Endothelial cell of umbilical vein (primary cell): Measurements from ENCODE around the gene ARHGAP30. TPM values are rescaled to one million over a fixed set of nuclear protein-coding genes. Genes with fewer than 3 reads are reported as not detected.

Experiments used
- BruUV-seq: library from RNA; stranded (reverse); fragments of 400-500 nt; replicated peaks from 2 replicates; lab custom pipeline; 2021; lab: Mats Ljungman, UMichigan
- CTCF ChIA-PET: fragments of 300-600, 350-600 bp; sonication (Branson Sonifier 250); formaldehyde crosslinking; loops from one replicate; lab custom pipeline; 2021; ENCODE audit warnings: antibody characterized with exemption, inconsistent platforms; lab: Charles Lee
- POLR2A ChIA-PET: fragments of 300-600, 350-600 bp; sonication (Branson Sonifier 250); formaldehyde crosslinking; loops from one replicate; lab custom pipeline; 2021; ENCODE audit warnings: antibody characterized with exemption, inconsistent platforms; lab: Charles Lee
- DNase-seq: peaks from one replicate; pipeline ENCODE4 v3.0.0-alpha.2; 2011; ENCODE audit warnings: low read depth, low spot score
- FAIRE-seq: peaks from 2 replicates; lab custom pipeline; 2011; peaks lifted over from hg19 to GRCh38; lab: Jason Lieb, UNC
- H2AFZ ChIP-seq: 2 replicates; pipeline ENCODE4 v1.6.0; 2012; ENCODE audit warnings: low read depth, low read length, control low read depth, inconsistent platforms
- H3K27ac ChIP-seq: 2 replicates; pipeline ENCODE4 v1.5.1; 2011; ENCODE audit warnings: low read depth, mild to moderate bottlenecking, control low read depth, low read length, moderate library complexity; ENCODE audit not compliant: insufficient read depth
- H3K27me3 ChIP-seq, 2 experiments: 2 replicates each; pipeline versions ENCODE4 v1.6.0 to v1.6.1; 2011; ENCODE audit warnings: low read length in 2 of 2, mixed read lengths in 1 of 2; ENCODE audit not compliant: control insufficient read depth in 2 of 2, insufficient read depth in 2 of 2
- H3K36me3 ChIP-seq, 2 experiments: 2 replicates in 1 of 2; 3 replicates in 1 of 2; pipeline ENCODE4 v1.5.1; 2011; ENCODE audit warnings: low read length in 2 of 2, mild to moderate bottlenecking in 1 of 2, moderate library complexity in 1 of 2; ENCODE audit not compliant: control insufficient read depth in 2 of 2, insufficient read depth in 2 of 2; ENCODE audit errors: extremely low read depth in 1 of 2
- H3K4me1 ChIP-seq: 3 replicates; pipeline ENCODE4 v1.5.1; 2011; ENCODE audit warnings: mild to moderate bottlenecking, low read length; ENCODE audit not compliant: control insufficient read depth, insufficient read depth; ENCODE audit errors: extremely low read depth
- H3K4me2 ChIP-seq: 2 replicates; pipeline ENCODE4 v1.6.1; 2011; ENCODE audit warnings: low read length, control low read depth, mixed read lengths; ENCODE audit not compliant: insufficient read depth
- H3K4me3 ChIP-seq, 3 experiments: fragments of 200-600 bp in 1 of 3; sonication (generic), shearing (Covaris generic) in 1 of 3; replicated peaks in 1 of 3; 2 replicates each; pipeline ENCODE4 v1.5.1; 2011 to 2016; ENCODE audit warnings: control low read depth in 3 of 3, low read length in 3 of 3, mild to moderate bottlenecking in 2 of 3, inconsistent platforms in 1 of 3, low read depth in 1 of 3, moderate library complexity in 1 of 3; ENCODE audit not compliant: insufficient read depth in 1 of 3
- H3K79me2 ChIP-seq: 2 replicates; pipeline ENCODE4 v1.6.0; 2012; ENCODE audit warnings: low read length, inconsistent platforms; ENCODE audit not compliant: control insufficient read depth, insufficient read depth
- H3K9ac ChIP-seq: replicated peaks from 2 replicates; pipeline ENCODE3; 2011; ENCODE audit warnings: low read length, control low read depth; ENCODE audit not compliant: insufficient read depth; ENCODE audit errors: extremely low read depth
- H3K9me1 ChIP-seq: replicated peaks from 3 replicates; pipeline ENCODE4 v1.6.0; 2011; ENCODE audit warnings: mild to moderate bottlenecking, low read length; ENCODE audit not compliant: control insufficient read depth, insufficient read depth; ENCODE audit errors: extremely low read depth
- H3K9me3 ChIP-seq: replicated peaks from 2 replicates; pipeline ENCODE4 v1.5.1; 2012; ENCODE audit warnings: low read length, inconsistent platforms; ENCODE audit not compliant: control insufficient read depth, insufficient read depth
- H4K20me1 ChIP-seq: replicated peaks from 2 replicates; pipeline ENCODE3; 2011; ENCODE audit warnings: mild to moderate bottlenecking, low read length; ENCODE audit not compliant: control insufficient read depth, insufficient read depth; ENCODE audit errors: extremely low read depth
- CTCF ChIP-seq, 2 donors: IDR thresholded peaks; 1 replicate in 1 of 2; 2 replicates in 1 of 2; pipeline ENCODE4 v1.5.1; 2011; ENCODE audit warnings: low read length in 2 of 2, mild to moderate bottlenecking in 2 of 2, moderate library complexity in 2 of 2, control low read depth in 1 of 2, inconsistent platforms in 1 of 2, low read depth in 1 of 2; ENCODE audit not compliant: insufficient read depth in 1 of 2; ENCODE audit errors: extremely low read depth in 1 of 2
- EZH2 ChIP-seq: IDR thresholded peaks from 2 replicates; pipeline ENCODE4 v1.6.1; 2012; ENCODE audit warnings: borderline replicate concordance, low read depth, mild to moderate bottlenecking, moderate library complexity, low read length, inconsistent platforms; ENCODE audit not compliant: severe bottlenecking
- FOS ChIP-seq: IDR thresholded peaks from 2 replicates; pipeline ENCODE4 v1.6.1; 2011; ENCODE audit warnings: mild to moderate bottlenecking, low read length, moderate library complexity, borderline replicate concordance; ENCODE audit not compliant: insufficient read depth
- GATA2 ChIP-seq: IDR thresholded peaks from 2 replicates; pipeline ENCODE4 v1.7.0; 2011; ENCODE audit warnings: low read depth, mild to moderate bottlenecking, moderate library complexity, mixed read lengths, low read length; ENCODE audit not compliant: insufficient read length, insufficient read depth
- JUN ChIP-seq: IDR thresholded peaks from 2 replicates; pipeline ENCODE4 v1.6.1; 2011; ENCODE audit warnings: borderline replicate concordance, low read depth; ENCODE audit not compliant: insufficient read length, insufficient read depth
- MAX ChIP-seq: IDR thresholded peaks from 2 replicates; pipeline ENCODE4 v1.6.1; 2011; ENCODE audit not compliant: insufficient read depth, insufficient read length
- MYC ChIP-seq: IDR thresholded peaks from one replicate; pipeline ENCODE4 v1.6.1; 2011; ENCODE audit warnings: mild to moderate bottlenecking, low read depth, low read length
- POLR2A ChIP-seq: IDR thresholded peaks from 2 replicates; pipeline ENCODE4 v1.6.1; 2012; ENCODE audit warnings: low read depth, mild to moderate bottlenecking, control low read depth, low read length
- POLR2AphosphoS5 ChIP-seq: IDR thresholded peaks from 2 replicates; pipeline ENCODE4 v1.6.1; 2012; ENCODE audit warnings: low read depth, mild to moderate bottlenecking, control low read depth, low read length, moderate library complexity; ENCODE audit not compliant: insufficient read depth
- dilution Hi-C: fragments of 300-500 bp; cut with MboI; formaldehyde crosslinking; loops from one replicate; pipeline ENCODE4 v1.15.0; 2019; ENCODE audit warnings: low sequenced_read_pairs; ENCODE audit not compliant: extremely low pct_ligation_motif_present
- intact Hi-C: fragments of 100-400 bp; cut with micrococcal nuclease; formaldehyde crosslinking; loops from one replicate; pipeline ENCODE4 v1.10.0; 2022
- polyA plus RNA-seq, 4 experiments: library from polyadenylated mRNA; depleted of rRNA in 3 of 4; stranded (reverse) in 3 of 4; unstranded in 1 of 4; fragments of >200 nt; gene quantifications; 2 replicates each; pipeline versions ENCODE4 v1.2.1 to v1.2.3, GENCODE V29; 2011 to 2012; ENCODE audit warnings: missing spikeins in 1 of 4
- total RNA-seq: library from RNA; stranded (reverse); gene quantifications from 2 replicates; pipeline ENCODE4 v1.2.3, GENCODE V29; 2021

ARHGAP30 gene
- total and polyA plus RNA-seq, 2 donors (not counting 3 experiments of a cell fraction or from before 2014, with no cell fraction given): not detected

- no peaks in the 10 kb centered on the region for H3K9me3 ChIP-seq
- H3K4me1 ChIP-seq: peaks cover 48% of the 10 kb centered on the region
- H3K36me3 ChIP-seq: no peaks in the 10 kb centered on the region
- peak; percentile 79 for DNase-seq
- intact Hi-C loops: loop anchor here (5.0 kb wide), 1 partner anchor 197 kb away; the partner anchor contains the start of gene SDHC
- H3K27ac ChIP-seq: peak overlapping the region; percentile 65
- no peak overlapping the region for H3K4me3 ChIP-seq
- H4K20me1 ChIP-seq: no peaks in the 10 kb centered on the region
- ChIA-PET CTCF (interaction anchor here (1.1 kb wide), 1 partner anchor 11 kb away, joined by 3 read pairs; no protein-coding TSS in a partner anchor), POLR2A (no interaction called here)
- H3K9me1 ChIP-seq: no peaks in the 10 kb centered on the region
- peaks cover 79% of the 10 kb centered on the region for H3K79me2 ChIP-seq
- H2AFZ ChIP-seq: no peak overlapping the region
- H3K9ac ChIP-seq: no peak overlapping the region
- H3K4me2 ChIP-seq: peak overlapping the region; percentile 36
- TF ChIP-seq POLR2AphosphoS5 (peak; percentile 41), POLR2A (no peak), MYC (peak; percentile 31), EZH2 (no peak), MAX (no peak), CTCF (IDR thresholded peaks at IDR 0.05; ENCODE audit: extremely low read depth in 1 of 2, insufficient read depth in 1 of 2, low read depth in 1 of 2, low read length in 2 of 2) (no peak), JUN (peak; percentile 80), FOS (peak; percentile 47), GATA2 (peak; percentile 44)
- peak; percentile 72 for FAIRE-seq
- H3K27me3 ChIP-seq: no peaks in the 10 kb centered on the region
- no TSS peak for BruUV-seq
- dilution Hi-C loops: no loop called here
These were observed 45.5 kb upstream of the ARHGAP30 start for GRCh38 chr1:161115132-161115711.
